ENCODE data around the gene NBAS. TPM values are rescaled to one million over a fixed set of nuclear protein-coding genes. Genes with fewer than 3 reads are reported as not detected.

NBAS gene
- polyA plus RNA-seq, 1 of the 3 experiments (the other 2 are of a cell fraction), result 12.0 TPM

- Histone ChIP-seq H3K4me2 (no peak overlapping the region), H3K36me3 (replicated peaks in 1 of 2; ENCODE audit: control insufficient read depth in 1 of 2, insufficient read depth in 2 of 2, low read length in 1 of 2) (peaks cover 6 to 24% of the 10 kb centered on the region in 2 experiments), H3K27ac (ENCODE audit: low read depth in 2 of 2, low read length in 1 of 2) (peak overlapping the region in 1 of 2 experiments; percentile 44; a peak in 2 of 4 replicates), H3F3A (replicated peaks; ENCODE audit: insufficient read depth) (peaks cover 4% of the 10 kb centered on the region), H3K4me1 (ENCODE audit: control insufficient read depth in 1 of 2, insufficient read depth in 2 of 2, low read depth in 1 of 2, low read length in 1 of 2) (peaks cover 11 to 13% of the 10 kb centered on the region in 2 experiments; a peak in 3 of 4 replicates), H4K20me1 (ENCODE audit: insufficient read depth) (no peaks in the 10 kb centered on the region), H3K9me3 (peaks cover 8% of the 10 kb centered on the region; the same call in 1 of the 2 replicates), H2AFZ (ENCODE audit: low read depth) (no peak overlapping the region), H3K79me2 (ENCODE audit: insufficient read depth) (no peaks in the 10 kb centered on the region), H3K9me2 (no peaks in the 10 kb centered on the region), H3K9ac (no peak overlapping the region), H3K27me3 (ENCODE audit: insufficient read depth) (no peaks in the 10 kb centered on the region), H3K4me3 (ENCODE audit: low read depth in 2 of 2, low read length in 1 of 2) (no peak overlapping the region)
- 95% methylated on average over 6 of the region's 6 CpGs for WGBS (ENCODE audit: low lambda C conversion rate)
- CTCF ChIA-PET, result no interaction called here
- POLR2A ChIA-PET, result no interaction called here
- no peak for TF ChIP-seq IRF3 (IDR thresholded peaks at IDR 0.05; ENCODE audit: low read depth, low read length)
- no peak for TF ChIP-seq TEAD4 (IDR thresholded peaks at IDR 0.05; ENCODE audit: borderline replicate concordance, insufficient read depth)
- TF ChIP-seq RFX5 (IDR thresholded peaks at IDR 0.05; ENCODE audit: low read length), result no peak
- no peak for TF ChIP-seq NFIC (IDR thresholded peaks at IDR 0.05; ENCODE audit: borderline replicate concordance)
- no peak for TF ChIP-seq TAF1 (IDR thresholded peaks at IDR 0.05; ENCODE audit: borderline replicate concordance, low read depth, low read length)
- TF ChIP-seq POLR2AphosphoS5 (IDR thresholded peaks at IDR 0.05; ENCODE audit: low read depth, low read length), result no peak
- no peak for TF ChIP-seq REST (IDR thresholded peaks at IDR 0.05; ENCODE audit: low read depth, low read length)
- DNase-seq, result no peak
Measured at GRCh38 chr2:15224641-15225040, 336.5 kb downstream of the NBAS start.

GRCh38 chr2:15223887-15224286, 337.2 kb downstream of the NBAS start:
- no peak overlapping the region for H3K4me3 ChIP-seq (ENCODE audit: low read depth in 2 of 2, low read length in 1 of 2)

More at GRCh38 chr2:15223887-15224286, 337.2 kb downstream of the NBAS start:
- Histone ChIP-seq H2AFZ (ENCODE audit: low read depth) (no peak overlapping the region), H3K9ac (no peak overlapping the region), H3K27me3 (ENCODE audit: insufficient read depth) (no peaks in the 10 kb centered on the region), H3K27ac (ENCODE audit: low read depth in 2 of 2, low read length in 1 of 2) (peak overlapping the region in 1 of 2 experiments; percentile 44; a peak in 2 of 4 replicates), H3K4me1 (ENCODE audit: control insufficient read depth in 1 of 2, insufficient read depth in 2 of 2, low read depth in 1 of 2, low read length in 1 of 2) (peaks cover 11 to 13% of the 10 kb centered on the region in 2 experiments; a peak in 3 of 4 replicates), H3K36me3 (replicated peaks in 1 of 2; ENCODE audit: control insufficient read depth in 1 of 2, insufficient read depth in 2 of 2, low read length in 1 of 2) (peaks cover 6 to 18% of the 10 kb centered on the region in 2 experiments), H3F3A (replicated peaks; ENCODE audit: insufficient read depth) (peaks cover 4% of the 10 kb centered on the region), H3K79me2 (ENCODE audit: insufficient read depth) (no peaks in the 10 kb centered on the region), H3K9me2 (no peaks in the 10 kb centered on the region), H3K4me2 (no peak overlapping the region), H4K20me1 (ENCODE audit: insufficient read depth) (no peaks in the 10 kb centered on the region), H3K9me3 (peaks cover 8% of the 10 kb centered on the region; the same call in 1 of the 2 replicates)
- CTCF ChIA-PET, result no interaction called here
- POLR2A ChIA-PET, result no interaction called here
- no peak for TF ChIP-seq USF2 (IDR thresholded peaks at IDR 0.05; ENCODE audit: borderline replicate concordance, low read depth, low read length)
- no peak for TF ChIP-seq TEAD4 (IDR thresholded peaks at IDR 0.05; ENCODE audit: borderline replicate concordance, insufficient read depth)
- no peak for TF ChIP-seq FOXM1 (IDR thresholded peaks at IDR 0.05; ENCODE audit: low read depth)
- TF ChIP-seq SMC3 (IDR thresholded peaks at IDR 0.05; ENCODE audit: low read depth, low read length), result no peak
- TF ChIP-seq EP300 (IDR thresholded peaks at IDR 0.05; ENCODE audit: borderline replicate concordance in 1 of 2, low read depth in 1 of 2, low read length in 1 of 2), result no peak
- no peak for TF ChIP-seq MAX (IDR thresholded peaks at IDR 0.05; ENCODE audit: low read depth)
- no peak for TF ChIP-seq IRF3 (IDR thresholded peaks at IDR 0.05; ENCODE audit: low read depth, low read length)
- TF ChIP-seq PBX3 (IDR thresholded peaks at IDR 0.05), result no peak
- TF ChIP-seq TCF12 (IDR thresholded peaks at IDR 0.05), result no peak; the same call in 1 of the 2 replicates
- WGBS (ENCODE audit: low lambda C conversion rate), result 96% methylated on average over 3 of the region's 3 CpGs
- no peak for DNase-seq

All from SK-N-SH (cell line).